Mesothelial cell of epicardium (in vitro differentiated cells): Measurements from ENCODE around the gene RAB11B. TPM values are rescaled to one million over a fixed set of nuclear protein-coding genes. Genes with fewer than 3 reads are reported as not detected.

Experiments
- DNase-seq, 2 experiments: peaks; one replicate each; pipeline ENCODE4 v3.0.0; 2021; ENCODE audit warnings: low spot score in 2 of 2; ENCODE audit not compliant: unreplicated experiment in 2 of 2
- H3K27ac Mint-ChIP-seq: 2 replicates; pipeline ENCODE4 v1.8.0; 2021; ENCODE audit warnings: mixed read lengths
- H3K27me3 Mint-ChIP-seq: 2 replicates; pipeline ENCODE4 v1.8.0; 2021; ENCODE audit warnings: low read depth, mixed read lengths
- H3K36me3 Mint-ChIP-seq: 2 replicates; pipeline ENCODE4 v1.8.0; 2021; ENCODE audit warnings: mixed read lengths
- H3K4me1 Mint-ChIP-seq: 2 replicates; pipeline ENCODE4 v1.8.0; 2021; ENCODE audit warnings: mixed read lengths
- H3K4me3 Mint-ChIP-seq: 2 replicates; pipeline ENCODE4 v1.8.0; 2021; ENCODE audit warnings: mild to moderate bottlenecking, moderate library complexity, mixed read lengths
- H3K9me3 Mint-ChIP-seq: 2 replicates; pipeline ENCODE4 v1.8.0; 2021; ENCODE audit warnings: mixed read lengths
- total RNA-seq: library from RNA; stranded (reverse); gene quantifications from 3 replicates; pipeline ENCODE4 v1.2.1, GENCODE V29; 2021
- TF ChIP-seq, protein P1 (sequence below): fragments of 200-600 bp; sonication (generic); IDR thresholded peaks from one replicate; pipeline ENCODE4 v1.5.0; 2021; ENCODE audit warnings: antibody characterized with exemption; ENCODE audit not compliant: unreplicated experiment

The RAB11B gene
- total RNA-seq, 1 donor from 2014 or later = 151 TPM

DNA sequence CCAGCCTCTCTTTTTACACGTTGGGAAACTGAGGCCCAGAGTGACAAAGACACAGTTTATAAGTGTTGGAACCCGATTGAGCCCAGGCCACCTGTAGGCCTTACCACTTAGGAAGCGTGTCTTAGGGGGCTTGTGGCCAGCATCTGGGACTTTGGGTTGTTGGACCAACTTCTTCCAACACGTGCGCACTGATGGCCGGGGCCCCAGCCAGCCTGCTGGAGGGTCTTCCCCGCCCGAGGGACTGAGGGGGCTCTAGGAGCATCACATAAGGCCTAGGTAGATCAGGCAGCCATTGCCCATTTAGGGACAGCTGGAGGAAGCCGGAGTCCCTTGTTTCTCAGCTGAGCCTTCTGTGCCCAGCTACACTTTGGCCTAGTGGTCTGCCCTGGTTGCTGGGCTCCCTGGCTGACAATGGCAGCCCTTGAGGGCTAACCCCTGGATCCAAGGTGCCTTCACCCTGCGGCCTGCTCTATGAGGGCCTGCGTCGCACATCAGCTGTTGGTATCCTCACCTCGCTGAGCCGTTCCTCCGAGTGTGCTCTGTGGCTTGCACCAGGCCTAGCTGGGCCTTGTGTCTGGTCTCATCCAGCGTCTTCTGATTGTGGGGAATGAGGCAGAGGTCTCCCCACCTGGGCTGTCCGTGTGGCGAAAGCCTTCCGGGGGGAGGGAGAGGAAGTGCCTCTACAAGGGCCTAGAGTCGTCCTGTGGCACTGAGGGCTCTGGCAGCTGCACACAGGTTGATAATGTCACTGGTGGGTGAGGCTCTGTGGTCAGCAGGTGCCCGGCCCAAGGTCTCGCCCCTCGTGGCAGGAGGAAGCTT is 1.2 kb downstream of the RAB11B start:
- H3K36me3 Mint-ChIP-seq = peaks cover 8% of the 10 kb centered on the region
- no peaks in the 10 kb centered on the region for H3K27me3 Mint-ChIP-seq
- TF ChIP-seq, protein P1, sequence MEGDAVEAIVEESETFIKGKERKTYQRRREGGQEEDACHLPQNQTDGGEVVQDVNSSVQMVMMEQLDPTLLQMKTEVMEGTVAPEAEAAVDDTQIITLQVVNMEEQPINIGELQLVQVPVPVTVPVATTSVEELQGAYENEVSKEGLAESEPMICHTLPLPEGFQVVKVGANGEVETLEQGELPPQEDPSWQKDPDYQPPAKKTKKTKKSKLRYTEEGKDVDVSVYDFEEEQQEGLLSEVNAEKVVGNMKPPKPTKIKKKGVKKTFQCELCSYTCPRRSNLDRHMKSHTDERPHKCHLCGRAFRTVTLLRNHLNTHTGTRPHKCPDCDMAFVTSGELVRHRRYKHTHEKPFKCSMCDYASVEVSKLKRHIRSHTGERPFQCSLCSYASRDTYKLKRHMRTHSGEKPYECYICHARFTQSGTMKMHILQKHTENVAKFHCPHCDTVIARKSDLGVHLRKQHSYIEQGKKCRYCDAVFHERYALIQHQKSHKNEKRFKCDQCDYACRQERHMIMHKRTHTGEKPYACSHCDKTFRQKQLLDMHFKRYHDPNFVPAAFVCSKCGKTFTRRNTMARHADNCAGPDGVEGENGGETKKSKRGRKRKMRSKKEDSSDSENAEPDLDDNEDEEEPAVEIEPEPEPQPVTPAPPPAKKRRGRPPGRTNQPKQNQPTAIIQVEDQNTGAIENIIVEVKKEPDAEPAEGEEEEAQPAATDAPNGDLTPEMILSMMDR = no peak
- H3K27ac Mint-ChIP-seq = peak overlapping the region; percentile 72
- peak overlapping the region; percentile 65 for H3K4me3 Mint-ChIP-seq
- H3K4me1 Mint-ChIP-seq = peaks cover 17% of the 10 kb centered on the region
- H3K9me3 Mint-ChIP-seq = no peaks in the 10 kb centered on the region
- DNase-seq = no peak

DNA sequence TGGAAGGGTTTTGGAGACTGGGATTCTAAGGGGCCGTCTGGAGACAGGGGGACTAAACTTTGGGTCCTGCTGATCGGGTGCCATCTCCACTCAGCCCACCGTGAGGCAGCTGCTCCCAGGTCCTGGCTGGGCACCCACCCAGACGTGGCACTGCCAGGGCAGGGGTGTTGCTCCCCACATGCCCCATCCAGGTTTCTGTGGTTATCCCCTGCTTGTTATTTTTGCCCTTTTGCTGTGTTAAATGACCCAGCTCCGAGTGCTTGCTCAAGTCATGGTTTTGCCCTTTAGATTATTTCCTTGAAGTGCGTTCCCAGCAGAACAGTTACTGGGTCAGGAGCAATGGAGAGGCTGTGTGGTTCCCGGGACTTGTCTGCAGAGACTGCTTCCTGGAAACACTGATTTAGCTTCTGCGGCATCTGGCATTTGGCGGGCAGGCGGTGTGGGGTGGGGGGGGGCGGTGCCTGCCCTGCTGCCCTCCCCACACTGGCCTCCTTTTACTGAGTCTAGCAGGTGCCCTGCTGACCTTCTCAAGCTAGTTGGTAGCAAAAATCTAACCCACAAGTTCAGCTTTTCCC is 1.9 kb downstream of the RAB11B start:
- Mint-ChIP-seq H3K27ac (no peak overlapping the region), H3K4me1 (peaks cover 22% of the 10 kb centered on the region), H3K36me3 (peaks cover 4% of the 10 kb centered on the region), H3K4me3 (no peak overlapping the region), H3K27me3 (no peaks in the 10 kb centered on the region), H3K9me3 (no peaks in the 10 kb centered on the region)
- TF ChIP-seq, protein P1 = no peak
- no peak for DNase-seq

DNA sequence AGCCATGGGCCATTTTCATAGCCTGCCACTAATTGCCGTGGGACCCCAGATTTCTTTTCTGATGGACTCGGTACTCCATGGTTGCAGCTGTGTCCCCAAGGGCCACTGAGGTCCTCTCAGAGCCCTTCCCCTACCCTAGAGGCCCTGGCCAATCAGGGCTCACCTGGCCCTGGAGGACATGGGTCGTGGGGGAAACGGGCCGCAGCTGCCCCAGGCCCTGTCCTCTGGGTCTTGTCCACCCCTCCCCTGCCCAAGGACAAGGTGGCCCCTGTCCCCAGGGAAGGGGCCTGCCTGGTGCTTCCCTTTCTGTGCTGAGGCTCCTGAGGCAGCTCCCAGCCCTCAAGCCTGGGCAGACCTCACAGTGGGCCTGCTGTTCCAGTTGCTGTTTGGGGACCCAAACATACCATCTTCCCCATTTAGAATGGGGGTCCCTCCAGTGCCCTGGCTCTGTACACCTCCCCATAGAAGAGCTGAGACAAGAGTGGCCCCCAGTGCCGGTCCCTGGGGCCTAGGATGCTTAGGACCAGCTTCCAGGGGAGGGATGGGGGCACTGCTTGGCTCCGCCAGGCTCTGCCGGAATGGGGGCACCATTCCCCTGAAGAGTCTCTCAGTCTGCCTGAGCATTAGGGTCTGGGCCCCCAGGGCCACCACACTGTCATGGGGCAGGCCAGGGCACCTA is 3.2 kb downstream of the RAB11B start:
- no peak overlapping the region for H3K27ac Mint-ChIP-seq
- no peaks in the 10 kb centered on the region for H3K9me3 Mint-ChIP-seq
- no peak for DNase-seq
- peaks cover 32% of the 10 kb centered on the region for H3K4me1 Mint-ChIP-seq
- no peaks in the 10 kb centered on the region for H3K27me3 Mint-ChIP-seq
- no peak overlapping the region for H3K4me3 Mint-ChIP-seq
- no peaks in the 10 kb centered on the region for H3K36me3 Mint-ChIP-seq
- TF ChIP-seq, protein P1 = no peak

DNA sequence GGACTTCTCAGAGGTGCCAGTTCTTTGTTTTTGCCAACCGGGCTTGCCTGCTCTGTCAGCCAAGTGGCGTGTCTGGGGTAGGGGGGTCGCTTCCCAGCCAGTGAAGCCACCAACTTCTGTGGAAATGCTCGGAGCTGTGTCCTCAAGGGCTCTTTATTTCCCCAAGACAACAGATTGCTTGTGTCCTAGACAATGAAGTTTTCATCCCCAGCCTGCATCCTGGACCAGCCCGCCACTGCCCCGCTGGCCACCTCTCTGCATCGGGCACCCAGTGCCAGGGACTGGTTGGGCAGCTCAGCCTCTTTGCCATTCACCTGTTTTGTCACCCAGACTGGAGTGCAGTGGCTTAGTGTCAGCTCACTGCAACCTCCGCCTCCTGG is 3.7 kb downstream of the RAB11B start:
- Mint-ChIP-seq H3K27ac (no peak overlapping the region), H3K4me1 (peaks cover 35% of the 10 kb centered on the region), H3K27me3 (no peaks in the 10 kb centered on the region), H3K9me3 (no peaks in the 10 kb centered on the region), H3K36me3 (no peaks in the 10 kb centered on the region), H3K4me3 (no peak overlapping the region)
- TF ChIP-seq, protein P1 = no peak
- DNase-seq = no peak

DNA sequence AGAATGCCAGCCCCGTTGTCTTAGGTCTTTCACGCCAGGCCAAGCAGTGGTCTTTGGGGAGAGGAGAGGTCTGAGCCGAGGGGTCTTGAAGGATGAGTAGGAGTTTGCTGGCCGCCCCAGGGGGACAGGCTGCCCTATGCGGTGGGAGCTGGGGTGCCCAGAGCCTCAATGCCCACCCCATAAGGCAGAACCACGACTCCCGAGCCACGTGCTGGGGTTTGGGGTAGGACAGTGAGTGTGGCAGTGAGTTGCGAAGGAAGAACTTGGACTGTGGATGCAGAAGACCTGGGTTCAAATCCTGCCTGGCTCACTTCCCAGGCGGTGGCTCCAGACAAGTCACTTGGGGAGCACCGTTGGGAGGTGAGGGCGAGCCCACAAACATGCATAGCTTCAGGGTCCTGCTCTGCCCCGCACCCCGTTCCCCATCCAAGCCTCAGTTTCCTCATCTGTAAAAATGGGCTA is 5.5 kb downstream of the RAB11B start:
- DNase-seq = no peak
- Mint-ChIP-seq H3K9me3 (no peaks in the 10 kb centered on the region), H3K4me1 (peaks cover 33% of the 10 kb centered on the region), H3K36me3 (peaks cover 8% of the 10 kb centered on the region), H3K27ac (no peak overlapping the region), H3K27me3 (no peaks in the 10 kb centered on the region), H3K4me3 (no peak overlapping the region)
- TF ChIP-seq, protein P1 = no peak
